CD4-positive, alpha-beta T cell treated with Interferon gamma for 1 hour (primary cell): ENCODE results near the gene CYP2A6.
A peak's percentile ranks its signal among the peaks of the same experiment; 100 is the strongest.
"Not testable (repeated sequence)": the region's sequence is repeated elsewhere in the genome, so short reads cannot be mapped to it uniquely, and the experiment has no call there.

Source experiments
- DNase-seq: peaks from one replicate; pipeline ENCODE4 v3.0.0-alpha.2; 2020

Gene CYP2A6

GRCh38 chr19:40850277-40850676 is at the start of gene CYP2A6:
Gene CYP2A6 (minus strand): TSS chr19:40850447. CDS start chr19:40850426, 21 bp downstream.
- DNase-seq: not testable (repeated sequence)

- peak; percentile 23 for DNase-seq
Observed at GRCh38 chr19:40899964-40900363, 49.7 kb upstream of the CYP2A6 start.

- not testable (repeated sequence) for DNase-seq
Observed at GRCh38 chr19:40896843-40897789, 46.9 kb upstream of the CYP2A6 start.

- no peak for DNase-seq
Observed at GRCh38 chr19:40896418-40896796, 46.2 kb upstream of the CYP2A6 start.

- DNase-seq: no peak
Observed at GRCh38 chr19:40893112-40893511, 42.9 kb upstream of the CYP2A6 start.

- DNase-seq: no peak
Observed at GRCh38 chr19:40889366-40889765, 39.1 kb upstream of the CYP2A6 start.

GRCh38 chr19:40888191-40888590 is 37.9 kb upstream of the CYP2A6 start:
- DNase-seq: no peak

GRCh38 chr19:40884187-40884931 is 34.1 kb upstream of the CYP2A6 start:
- not testable (repeated sequence) for DNase-seq

- DNase-seq: not testable (repeated sequence)
Observed at GRCh38 chr19:40882062-40882461, 31.8 kb upstream of the CYP2A6 start, which contains the start of gene CYP2A7. Gene CYP2A7 (minus strand): TSS chr19:40882231. CDS start chr19:40882210, 21 bp downstream.

GRCh38 chr19:40879349-40879748 is 29.1 kb upstream of the CYP2A6 start:
- not testable (repeated sequence) for DNase-seq

- peak; percentile 82 for DNase-seq
Observed at GRCh38 chr19:40875526-40875951, 25.3 kb upstream of the CYP2A6 start.

GRCh38 chr19:40874874-40875273 is 24.6 kb upstream of the CYP2A6 start:
- DNase-seq: not testable (repeated sequence)

- DNase-seq: not testable (repeated sequence)
Observed at GRCh38 chr19:40873873-40874272, 23.6 kb upstream of the CYP2A6 start.

GRCh38 chr19:40872209-40872608 is 22.0 kb upstream of the CYP2A6 start:
- no peak for DNase-seq

GRCh38 chr19:40867701-40868100 is 17.5 kb upstream of the CYP2A6 start:
- no peak for DNase-seq

GRCh38 chr19:40864739-40865496 is 14.7 kb upstream of the CYP2A6 start:
- not testable (repeated sequence) for DNase-seq

- DNase-seq: no peak
Observed at GRCh38 chr19:40862785-40863184, 12.5 kb upstream of the CYP2A6 start.

GRCh38 chr19:40862333-40862732 is 12.1 kb upstream of the CYP2A6 start:
- no peak for DNase-seq

GRCh38 chr19:40858109-40858508 is 7.9 kb upstream of the CYP2A6 start:
- no peak for DNase-seq

- DNase-seq: not testable (repeated sequence)
Observed at GRCh38 chr19:40852467-40853152, 2.4 kb upstream of the CYP2A6 start.

GRCh38 chr19:40846722-40847121 is 3.5 kb downstream of the CYP2A6 start:
- DNase-seq: not testable (repeated sequence)

- DNase-seq: peak; percentile 89
Observed at GRCh38 chr19:40843653-40844052, 6.6 kb downstream of the CYP2A6 start.
